Endometrial microvascular endothelial cells (primary cell): ENCODE results near the gene AQP5. TPM values are rescaled to one million over a fixed set of nuclear protein-coding genes. Genes with fewer than 3 reads are reported as not detected.

Experiments used
- in situ Hi-C: cut with HindIII; loops from 2 replicates; pipeline ENCODE4 v1.10.0; 2017; ENCODE audit warnings: low sequenced_read_pairs, low pct_unique_long_range_greater_than_20kb; ENCODE audit errors: inconsistent ontology term
- total RNA-seq: library from RNA; depleted of rRNA; stranded (reverse); fragments of >200 nt; gene quantifications from one replicate; pipeline ENCODE4 v1.2.3, GENCODE V29; 2015; ENCODE audit errors: inconsistent ontology term

The AQP5 gene
- total RNA-seq, 1 donor from 2014 or later: not detected

- in situ Hi-C loops: no loop called here
These were observed 31.0 kb upstream of the AQP5 start for GRCh38 chr12:49930515-49931288.

GRCh38 chr12:49932023-49932422 is 29.6 kb upstream of the AQP5 start:
- in situ Hi-C loops: no loop called here

- in situ Hi-C loops: no loop called here
These were observed 29.0 kb upstream of the AQP5 start for GRCh38 chr12:49932533-49933130.

GRCh38 chr12:49933796-49934195 is 27.9 kb upstream of the AQP5 start:
- in situ Hi-C loops: no loop called here

- in situ Hi-C loops: no loop called here
These were observed 27.2 kb upstream of the AQP5 start for GRCh38 chr12:49934505-49934904.

GRCh38 chr12:49936925-49937324 is 24.7 kb upstream of the AQP5 start:
- in situ Hi-C loops: no loop called here

GRCh38 chr12:49937639-49938300 is 23.9 kb upstream of the AQP5 start:
- in situ Hi-C loops: no loop called here

GRCh38 chr12:49939307-49939706 is 22.4 kb upstream of the AQP5 start:
- in situ Hi-C loops: no loop called here

GRCh38 chr12:49939707-49940106 is 22.0 kb upstream of the AQP5 start:
- in situ Hi-C loops: no loop called here

- in situ Hi-C loops: no loop called here
These were observed 19.8 kb upstream of the AQP5 start for GRCh38 chr12:49941556-49942511.

- in situ Hi-C loops: no loop called here
These were observed 19.2 kb upstream of the AQP5 start for GRCh38 chr12:49942512-49942893.

- in situ Hi-C loops: no loop called here
These were observed 18.6 kb upstream of the AQP5 start for GRCh38 chr12:49942921-49943624.

- in situ Hi-C loops: no loop called here
These were observed 18.1 kb upstream of the AQP5 start for GRCh38 chr12:49943625-49943960.

- in situ Hi-C loops: no loop called here
These were observed 17.6 kb upstream of the AQP5 start for GRCh38 chr12:49944046-49944445.

GRCh38 chr12:49944718-49945117 is 17.0 kb upstream of the AQP5 start:
- in situ Hi-C loops: no loop called here

- in situ Hi-C loops: no loop called here
These were observed 16.1 kb upstream of the AQP5 start for GRCh38 chr12:49945394-49946080.

- in situ Hi-C loops: no loop called here
These were observed 15.6 kb upstream of the AQP5 start for GRCh38 chr12:49946086-49946485.

- in situ Hi-C loops: no loop called here
These were observed 15.2 kb upstream of the AQP5 start for GRCh38 chr12:49946497-49946896.
